ENCODE results near the gene CGNL1. TPM values are rescaled to one million over a fixed set of nuclear protein-coding genes. Genes with fewer than 3 reads are reported as not detected.

The CGNL1 gene
- total and polyA plus RNA-seq, 8 donors, result 0.29 to 36.2 (median 19.5) TPM

GRCh38 chr15:57389991-57390390 is 13.7 kb downstream of the CGNL1 start:
- Histone ChIP-seq H3K4me1 (peaks cover 15 to 62% (median 35%) of the 10 kb centered on the region in 4 donors), H3K27me3 (no peaks in the 10 kb centered on the region), H3K4me3 (no peak overlapping the region), H3K9me3 (no peaks in the 10 kb centered on the region), H3K27ac (no peak overlapping the region), H3K36me3 (no peaks in the 10 kb centered on the region)
- no peak for TF ChIP-seq CTCF (IDR thresholded peaks at IDR 0.05)
- TF ChIP-seq EP300 (IDR thresholded peaks at IDR 0.05), result no peak
- no peak for TF ChIP-seq POLR2AphosphoS5 (IDR thresholded peaks at IDR 0.05)
- no peak for TF ChIP-seq POLR2A (IDR thresholded peaks at IDR 0.05)
- intact Hi-C loops (cut with DNase I; ENCODE audit: low total_unique reads), result no loop called here
- WGBS, 5 donors, result 73 to 100% (median 94%) methylated on average over 3 to 4 of the region's 4 CpGs
- no peak for DNase-seq

- no peak for DNase-seq
- WGBS, 5 donors, result 87 to 97% (median 95%) methylated on average over 8 of the region's 8 CpGs
- Histone ChIP-seq H3K4me1 (peaks cover 13 to 61% (median 35%) of the 10 kb centered on the region in 4 donors), H3K27ac (no peak overlapping the region), H3K27me3 (no peaks in the 10 kb centered on the region), H3K4me3 (no peak overlapping the region), H3K9me3 (no peaks in the 10 kb centered on the region), H3K36me3 (no peaks in the 10 kb centered on the region)
- intact Hi-C loops (cut with DNase I; ENCODE audit: low total_unique reads), result no loop called here
- TF ChIP-seq CTCF (IDR thresholded peaks at IDR 0.05) (no peak), EP300 (IDR thresholded peaks at IDR 0.05) (no peak), POLR2A (IDR thresholded peaks at IDR 0.05) (no peak), POLR2AphosphoS5 (IDR thresholded peaks at IDR 0.05) (no peak)
Observed at GRCh38 chr15:57390583-57390982, 14.3 kb downstream of the CGNL1 start.

GRCh38 chr15:57391537-57391936 is 15.2 kb downstream of the CGNL1 start:
- WGBS, 5 donors, result 83 to 95% (median 88%) methylated on average over 2 of the region's 2 CpGs
- no peak overlapping the region for H3K4me3 ChIP-seq
- H3K4me1 ChIP-seq, result peaks cover 13 to 56% (median 28%) of the 10 kb centered on the region in 4 donors
- H3K9me3 ChIP-seq, result no peaks in the 10 kb centered on the region
- no peak for DNase-seq
- no peaks in the 10 kb centered on the region for H3K27me3 ChIP-seq
- no peaks in the 10 kb centered on the region for H3K36me3 ChIP-seq
- no peak overlapping the region for H3K27ac ChIP-seq
- intact Hi-C loops (cut with DNase I; ENCODE audit: low total_unique reads), result no loop called here
- no peak for TF ChIP-seq CTCF (IDR thresholded peaks at IDR 0.05)
- TF ChIP-seq POLR2A (IDR thresholded peaks at IDR 0.05), result no peak
- no peak for TF ChIP-seq POLR2AphosphoS5 (IDR thresholded peaks at IDR 0.05)
- no peak for TF ChIP-seq EP300 (IDR thresholded peaks at IDR 0.05)

- Histone ChIP-seq H3K4me3 (no peak overlapping the region), H3K36me3 (no peaks in the 10 kb centered on the region), H3K27me3 (no peaks in the 10 kb centered on the region), H3K4me1 (peaks cover 4 to 41% (median 15%) of the 10 kb centered on the region in 4 donors), H3K9me3 (no peaks in the 10 kb centered on the region), H3K27ac (no peak overlapping the region)
- TF ChIP-seq POLR2AphosphoS5 (IDR thresholded peaks at IDR 0.05), result no peak
- TF ChIP-seq EP300 (IDR thresholded peaks at IDR 0.05), result no peak
- no peak for TF ChIP-seq POLR2A (IDR thresholded peaks at IDR 0.05)
- TF ChIP-seq CTCF (IDR thresholded peaks at IDR 0.05), result no peak
- intact Hi-C loops (cut with DNase I; ENCODE audit: low total_unique reads), result no loop called here
- WGBS, 5 donors, result 55 to 77% (median 70%) methylated on average over 2 of the region's 2 CpGs
- no peak for DNase-seq
Observed at GRCh38 chr15:57393061-57393460, 16.8 kb downstream of the CGNL1 start.
